ENCODE data around the gene MAP3K6. TPM values are rescaled to one million over a fixed set of nuclear protein-coding genes. Genes with fewer than 3 reads are reported as not detected.
"Not testable (repeated sequence)": the region's sequence is repeated elsewhere in the genome, so short reads cannot be mapped to it uniquely, and the experiment has no call there.

The MAP3K6 gene
- total RNA-seq, 1 donor: 8.3 TPM

DNA sequence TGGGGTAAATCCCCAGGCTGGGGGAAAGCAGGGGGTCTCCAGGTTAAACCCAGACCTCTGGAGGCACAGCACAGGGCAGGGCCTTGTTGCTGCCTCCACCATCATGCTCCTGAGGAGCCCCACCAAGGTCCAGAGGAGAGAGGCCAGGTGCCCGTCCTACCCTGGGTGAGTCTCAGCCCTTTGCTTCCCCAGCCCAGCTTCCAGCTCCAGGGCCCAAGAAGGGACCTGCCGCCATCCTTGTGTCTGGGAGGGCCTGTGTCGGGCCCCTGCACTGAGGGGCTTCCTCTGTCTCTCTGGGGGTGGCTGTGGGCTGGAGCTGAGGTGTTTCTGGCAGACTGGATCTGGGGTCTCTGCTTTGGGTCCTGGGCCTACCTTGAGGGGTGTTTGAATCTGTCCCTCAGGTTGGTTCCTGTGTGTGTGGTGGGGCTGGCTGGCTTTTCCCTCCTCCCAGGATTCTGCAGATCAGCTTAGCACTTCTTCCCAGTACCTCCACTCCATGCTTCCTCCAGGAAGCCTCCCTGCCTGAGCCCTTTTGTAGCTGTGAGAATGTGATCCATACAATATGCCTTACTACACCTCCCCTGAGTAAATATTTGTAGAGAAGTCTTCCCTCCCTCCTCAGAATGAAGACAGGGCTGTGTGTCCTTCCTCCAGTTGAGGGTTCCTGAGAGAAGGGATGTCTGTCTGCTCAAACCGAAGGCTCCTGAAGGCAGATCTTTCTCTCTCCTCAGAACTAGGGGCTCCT is 31.8 kb upstream of the MAP3K6 start:
- DNase-seq (ENCODE audit: low read depth in 2 of 3, low spot score in 2 of 3): no peak

DNA sequence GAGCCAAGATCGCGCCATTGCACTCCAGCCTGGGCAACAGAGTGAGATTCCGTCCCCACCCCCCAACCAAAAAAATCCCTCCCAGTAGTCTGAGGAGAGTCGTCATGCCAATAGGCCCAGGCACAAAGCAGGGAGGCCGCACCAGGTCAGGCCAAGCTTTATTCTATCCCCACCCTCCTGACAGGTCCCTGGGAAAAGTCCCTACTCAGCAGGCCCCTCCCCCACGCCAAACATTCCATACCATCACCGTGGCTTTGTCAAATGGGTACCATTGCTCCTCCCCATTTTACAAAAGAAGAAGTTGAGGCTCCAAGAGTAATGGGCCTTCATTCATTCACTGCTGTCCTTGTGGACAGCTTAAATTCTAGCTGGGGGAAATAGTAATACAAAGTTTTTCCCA is 31.0 kb upstream of the MAP3K6 start:
- no peak for DNase-seq (ENCODE audit: low read depth in 2 of 3, low spot score in 2 of 3)

DNA sequence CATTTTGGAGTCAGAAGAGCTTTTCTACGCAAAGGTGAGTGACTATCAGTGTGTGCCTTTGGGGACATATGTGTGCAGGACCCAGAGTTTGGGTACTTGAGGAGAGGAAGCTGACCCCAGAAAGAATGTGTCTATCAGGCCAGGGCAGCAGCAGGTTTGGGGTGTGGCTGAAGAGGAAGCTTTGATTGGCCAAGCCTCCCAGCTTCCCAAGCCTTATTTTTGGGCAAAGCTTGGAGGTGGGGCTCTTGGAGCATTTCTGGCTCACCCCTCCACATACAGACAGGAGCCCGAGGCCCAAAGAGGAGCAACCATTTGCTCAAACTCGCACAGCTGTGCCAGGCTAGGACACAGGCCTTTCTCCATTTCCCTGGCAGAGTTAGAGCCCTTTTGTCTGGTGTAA is 30.3 kb upstream of the MAP3K6 start:
- DNase-seq (ENCODE audit: low read depth in 2 of 3, low spot score in 2 of 3): no peak

DNA sequence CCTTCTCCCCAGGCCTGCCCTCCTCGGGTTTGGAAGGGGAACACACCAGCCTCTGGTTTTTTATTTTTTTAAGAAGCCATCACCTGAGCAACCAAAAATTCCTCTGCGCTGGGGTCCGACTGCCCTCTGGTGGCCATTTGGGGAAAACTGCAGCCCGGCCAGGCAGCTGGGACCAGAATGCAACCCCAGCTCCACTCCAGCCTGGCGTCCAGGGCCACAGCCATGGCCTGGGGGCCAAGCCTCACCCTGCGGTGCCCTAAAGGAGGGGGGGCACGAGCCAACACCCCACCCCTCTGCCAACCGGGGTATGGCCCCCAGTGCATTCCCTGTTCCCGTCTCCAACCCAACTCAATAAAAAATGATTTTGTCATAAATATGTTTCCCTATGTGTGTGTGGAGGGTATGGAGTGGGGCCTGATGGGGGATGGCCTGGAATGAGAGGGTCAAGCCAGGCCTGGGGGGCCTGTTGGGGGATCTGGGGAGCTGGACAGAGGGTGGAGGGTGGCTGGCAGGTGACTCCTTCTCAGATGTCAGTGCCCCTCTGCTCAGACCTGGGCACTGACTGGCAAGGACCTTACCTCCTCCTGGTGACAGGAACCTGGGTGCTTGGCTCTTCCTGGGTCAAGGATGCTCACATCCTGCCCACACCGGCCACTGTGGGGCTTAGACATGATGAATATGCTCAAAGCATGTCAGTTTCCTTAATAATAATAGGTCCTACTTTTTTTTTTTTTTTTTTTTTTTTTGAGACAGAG is 28.9 kb upstream of the MAP3K6 start:
- DNase-seq (ENCODE audit: low read depth in 2 of 3, low spot score in 2 of 3): peak; percentile 70 to 90 (median 80)

DNA sequence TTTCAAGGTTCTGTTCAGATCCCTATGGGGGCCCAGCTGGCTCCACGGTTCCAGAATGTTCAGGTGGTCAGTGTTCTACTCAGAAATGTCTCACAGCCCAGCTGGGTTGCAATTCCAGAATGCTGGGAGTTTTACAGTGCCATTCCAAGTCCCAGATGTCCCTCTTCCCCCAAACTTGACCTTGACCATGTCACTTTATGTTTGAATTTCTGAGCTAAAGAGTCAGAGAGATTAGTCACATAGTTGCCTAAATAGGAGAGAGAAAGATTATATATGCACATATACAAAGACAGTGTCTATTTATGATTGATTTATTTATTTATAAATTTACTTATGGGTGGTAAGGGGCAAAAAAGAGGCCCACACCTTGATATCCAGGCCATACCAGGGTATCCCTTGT is 28.2 kb upstream of the MAP3K6 start:
- no peak for DNase-seq (ENCODE audit: low read depth in 2 of 3, low spot score in 2 of 3)

DNA sequence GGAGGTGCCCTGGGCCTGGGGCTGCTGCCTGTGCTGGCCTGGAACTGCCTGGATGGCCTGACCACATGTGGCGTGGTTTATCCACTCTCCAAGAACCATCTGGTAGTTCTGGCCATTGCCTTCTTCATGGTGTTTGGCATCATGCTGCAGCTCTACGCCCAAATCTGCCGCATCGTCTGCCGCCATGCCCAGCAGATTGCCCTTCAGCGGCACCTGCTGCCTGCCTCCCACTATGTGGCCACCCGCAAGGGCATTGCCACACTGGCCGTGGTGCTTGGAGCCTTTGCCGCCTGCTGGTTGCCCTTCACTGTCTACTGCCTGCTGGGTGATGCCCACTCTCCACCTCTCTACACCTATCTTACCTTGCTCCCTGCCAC is 27.5 kb upstream of the MAP3K6 start:
- no peak for DNase-seq (ENCODE audit: low read depth in 2 of 3, low spot score in 2 of 3)

DNA sequence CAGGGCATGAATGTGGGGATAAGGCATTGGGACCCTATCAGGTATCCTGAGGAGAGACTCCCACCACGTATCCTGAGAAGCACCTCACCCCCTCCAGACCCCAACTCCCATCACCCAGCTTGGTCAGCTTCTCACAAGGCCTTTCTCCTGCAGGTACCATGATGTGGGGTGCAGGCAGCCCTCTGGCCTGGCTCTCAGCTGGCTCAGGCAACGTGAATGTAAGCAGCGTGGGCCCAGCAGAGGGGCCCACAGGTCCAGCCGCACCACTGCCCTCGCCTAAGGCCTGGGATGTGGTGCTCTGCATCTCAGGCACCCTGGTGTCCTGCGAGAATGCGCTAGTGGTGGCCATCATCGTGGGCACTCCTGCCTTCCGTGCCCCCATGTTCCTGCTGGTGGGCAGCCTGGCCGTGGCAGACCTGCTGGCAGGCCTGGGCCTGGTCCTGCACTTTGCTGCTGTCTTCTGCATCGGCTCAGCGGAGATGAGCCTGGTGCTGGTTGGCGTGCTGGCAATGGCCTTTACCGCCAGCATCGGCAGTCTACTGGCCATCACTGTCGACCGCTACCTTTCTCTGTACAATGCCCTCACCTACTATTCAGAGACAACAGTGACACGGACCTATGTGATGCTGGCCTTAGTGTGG is 27.0 kb upstream of the MAP3K6 start:
- DNase-seq (ENCODE audit: low read depth in 2 of 3, low spot score in 2 of 3): no peak

DNA sequence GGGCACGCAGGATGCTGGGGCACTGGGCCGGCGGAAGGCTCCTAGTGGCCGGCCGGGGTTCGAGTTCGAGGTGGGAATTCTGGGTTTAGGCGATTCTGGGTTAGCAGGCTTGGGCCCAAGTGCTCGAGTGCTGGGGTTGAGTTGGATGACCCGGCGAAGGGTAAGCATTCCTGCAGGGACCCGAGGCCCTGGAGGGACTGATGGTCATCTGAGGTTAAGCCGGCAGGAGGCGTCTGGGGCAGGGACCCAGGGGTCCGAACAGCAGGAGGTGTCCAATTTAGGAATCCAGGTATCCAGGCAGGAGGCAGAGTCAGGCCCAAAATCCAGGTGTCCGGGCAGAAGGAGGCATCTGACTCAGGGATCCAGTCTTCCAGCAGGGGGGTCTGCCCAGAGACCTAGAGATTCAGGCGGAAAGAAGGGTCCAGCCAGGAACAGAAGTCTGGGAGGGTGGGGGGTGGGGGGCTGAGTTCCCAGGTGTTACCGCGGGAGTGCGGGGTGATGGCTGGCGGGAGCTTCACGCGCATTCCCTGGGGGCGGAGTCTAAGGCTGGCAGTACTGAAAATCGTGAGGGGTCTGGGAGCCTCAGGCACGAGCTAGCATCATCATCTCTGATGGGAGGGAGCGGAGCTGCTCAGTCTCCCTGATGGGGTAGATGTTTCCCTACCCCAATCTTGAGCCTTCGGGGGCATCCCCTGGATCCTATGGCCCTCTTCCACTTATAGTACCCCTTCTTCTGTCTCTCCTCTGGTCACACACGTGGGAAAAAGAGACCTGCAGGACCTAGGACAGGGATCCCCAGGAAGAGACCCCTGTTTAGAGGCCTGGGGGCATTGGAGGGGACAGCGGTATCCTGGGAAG is 26.2 kb upstream of the MAP3K6 start:
- no peak for DNase-seq (ENCODE audit: low read depth in 2 of 3, low spot score in 2 of 3)

DNA sequence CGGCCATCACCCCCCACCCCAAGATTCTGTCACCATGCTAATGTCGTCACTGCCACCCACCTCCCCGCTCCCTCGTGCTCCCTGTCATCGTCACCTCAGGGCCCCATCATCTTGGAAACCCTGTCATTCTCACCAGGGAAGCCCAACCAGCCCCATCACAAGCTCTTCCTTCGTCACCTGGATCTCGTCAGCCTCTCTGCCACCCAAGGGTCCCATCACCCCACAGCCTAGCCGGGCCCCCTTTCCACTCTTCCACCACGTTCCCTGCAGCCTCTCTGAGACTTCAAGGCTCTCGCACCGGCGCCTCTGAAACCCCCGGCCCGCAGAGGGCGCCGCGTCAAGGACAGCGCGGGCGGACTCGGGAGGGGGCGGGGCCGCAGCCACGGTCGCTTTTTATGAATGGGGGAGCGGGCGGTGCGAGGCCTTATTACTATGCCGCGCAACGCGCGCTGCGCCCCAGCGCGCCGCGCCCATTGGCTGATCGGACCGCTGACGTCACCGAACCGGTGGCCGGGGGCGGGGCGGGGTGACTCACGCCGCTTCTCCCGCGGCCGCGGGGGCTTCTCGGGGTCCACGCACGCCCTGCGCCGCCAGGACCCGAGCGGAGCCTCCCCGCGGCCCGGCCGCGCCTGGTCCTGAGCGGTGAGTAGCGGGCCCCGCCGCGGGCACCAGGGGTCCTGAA is 25.5 kb upstream of the MAP3K6 start, which contains the start of gene GPR3:
GPR3 (plus strand) TSS at position 527 of the 682 bp plus-strand sequence. CDS start 1,177 bp downstream, outside the sequence.
- peak; percentile 86 to 95 (median 94) for DNase-seq (ENCODE audit: low read depth in 2 of 3, low spot score in 2 of 3)

DNA sequence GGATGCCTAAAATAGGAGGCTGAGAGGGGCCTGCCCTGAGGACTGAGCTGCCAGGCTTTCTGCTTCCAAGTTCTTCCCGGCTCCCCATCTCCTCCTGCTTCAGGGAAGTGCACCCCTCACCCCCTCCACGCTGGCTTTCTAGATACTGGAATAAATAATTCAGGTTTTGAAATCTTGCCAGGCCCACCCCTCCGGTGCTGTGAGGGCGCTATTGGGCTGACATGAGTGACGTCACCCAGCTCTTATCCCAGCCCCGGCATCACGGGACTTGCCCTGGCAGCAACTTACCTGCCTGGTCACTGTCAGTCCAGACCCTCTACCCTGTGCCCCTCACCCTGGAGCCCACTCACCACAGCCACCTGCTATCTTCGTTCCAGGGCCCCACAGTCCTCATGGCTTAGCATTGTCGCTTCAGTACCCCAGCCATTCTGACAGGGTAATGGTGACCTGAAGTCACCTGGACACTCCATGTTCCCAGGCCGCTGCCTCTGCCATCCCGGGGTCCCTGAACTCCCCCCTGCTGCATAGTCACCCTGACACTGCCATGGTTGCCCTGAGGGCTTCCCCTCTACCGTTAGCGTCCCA is 24.8 kb upstream of the MAP3K6 start:
- DNase-seq (ENCODE audit: low read depth in 2 of 3, low spot score in 2 of 3): peak in 2 of 3 donors; percentile 62 to 63

DNA sequence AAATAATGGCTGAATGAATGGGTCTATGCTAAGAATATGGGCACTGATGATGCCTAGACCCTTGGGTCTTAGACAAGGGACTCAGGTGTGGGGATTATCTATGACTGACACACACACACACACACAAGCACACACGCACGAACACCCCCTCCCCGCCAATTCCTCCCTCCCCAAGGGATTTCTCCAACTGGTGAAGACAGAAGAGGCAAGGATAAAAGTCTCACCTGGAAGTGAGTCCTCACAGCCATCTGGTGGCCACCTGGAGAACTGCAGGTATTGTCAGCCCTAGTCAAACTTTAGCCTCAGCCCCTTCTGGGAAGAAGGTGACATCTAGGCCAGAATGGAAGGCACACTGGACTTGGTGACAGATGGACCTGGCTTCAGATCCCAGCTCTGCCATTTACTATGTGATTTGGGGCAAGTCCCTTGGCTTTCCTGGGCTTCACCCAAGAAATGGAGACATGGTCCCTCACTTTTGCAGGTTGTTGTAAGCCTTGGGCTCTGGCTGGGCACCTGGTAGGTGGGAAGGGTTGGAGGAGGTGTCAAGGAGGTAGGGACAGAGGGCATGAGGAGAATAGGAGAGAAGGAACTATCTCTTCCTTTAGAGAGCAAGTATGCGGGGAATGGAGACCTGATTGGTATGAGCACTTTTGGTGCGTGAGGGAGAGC is 21.7 kb upstream of the MAP3K6 start:
- DNase-seq (ENCODE audit: low read depth in 2 of 3, low spot score in 2 of 3): peak; percentile 53 to 59 (median 53)

DNA sequence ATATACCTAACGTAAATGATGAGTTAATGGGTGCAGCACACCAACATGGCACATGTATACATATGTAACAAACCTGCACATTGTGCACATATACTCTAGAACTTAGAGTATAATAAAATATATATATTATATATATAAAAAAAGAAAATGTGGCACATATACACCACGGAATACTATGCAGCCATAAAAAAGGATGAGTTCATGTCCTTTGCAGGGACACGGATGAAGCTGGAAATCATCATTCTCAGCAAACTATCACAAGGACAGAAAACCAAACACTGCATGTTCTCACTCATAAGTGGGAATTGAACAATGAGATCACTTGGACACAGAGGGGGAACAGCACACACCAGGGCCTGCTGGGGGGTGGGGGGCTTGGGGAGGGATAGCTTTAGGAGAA is 18.0 kb upstream of the MAP3K6 start:
- DNase-seq (ENCODE audit: low read depth in 2 of 3, low spot score in 2 of 3): not testable (repeated sequence)

DNA sequence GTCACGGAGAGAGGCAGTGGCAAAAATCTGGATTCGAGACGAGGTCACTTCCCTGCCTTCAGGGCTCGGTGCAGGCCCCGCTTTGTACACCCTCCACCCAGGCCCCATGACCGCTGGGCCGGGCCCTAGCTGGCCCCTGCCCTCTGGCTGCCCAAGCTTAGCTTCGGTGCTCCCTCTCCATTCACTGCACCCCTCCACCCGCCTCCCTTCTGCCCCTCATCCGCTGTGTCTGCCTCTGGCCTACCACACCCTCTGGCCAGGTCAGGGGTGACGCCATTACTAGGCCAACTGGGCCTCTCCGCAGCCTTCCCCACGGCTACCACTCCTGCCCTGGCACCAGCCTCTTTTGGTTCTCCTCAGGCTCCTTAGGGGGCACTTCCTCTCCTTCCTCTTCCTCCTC is 16.9 kb upstream of the MAP3K6 start:
- DNase-seq (ENCODE audit: low read depth in 2 of 3, low spot score in 2 of 3): no peak

DNA sequence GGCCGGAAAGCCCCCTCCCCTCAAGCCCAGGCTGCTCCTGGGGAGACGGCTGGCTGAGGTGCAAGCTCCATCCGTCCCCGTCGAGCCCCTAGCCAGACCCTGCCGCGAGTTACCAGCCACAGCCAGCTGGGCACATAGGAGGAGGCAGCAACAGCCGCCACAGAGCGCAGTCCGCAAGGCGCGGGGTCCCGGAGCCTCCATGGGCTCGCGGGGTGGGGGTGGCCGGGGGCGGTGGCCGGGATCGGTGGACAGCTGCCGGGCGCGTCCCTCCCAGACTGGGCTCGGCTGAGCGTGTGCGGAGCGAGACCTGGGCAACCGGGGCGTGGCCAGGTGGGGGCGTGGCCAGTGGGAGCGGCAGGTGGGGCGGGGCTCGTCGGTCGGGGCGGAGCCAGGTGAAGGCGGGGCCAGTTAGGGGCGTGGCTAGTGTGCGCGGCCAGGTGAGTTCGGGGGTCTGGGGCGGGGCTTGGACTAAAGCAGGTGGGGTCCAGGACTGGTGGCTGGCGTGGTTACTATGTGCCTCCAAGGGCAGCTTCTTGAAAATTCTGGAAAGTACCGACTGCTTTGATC is 16.4 kb upstream of the MAP3K6 start, which contains the start of gene CD164L2:
CD164L2 (minus strand) TSS at position 295 of the 567 bp plus-strand sequence; CDS start at position 201, 94 bp downstream.
- DNase-seq (ENCODE audit: low read depth in 2 of 3, low spot score in 2 of 3): peak in 1 of 3 donors; percentile 34

DNA sequence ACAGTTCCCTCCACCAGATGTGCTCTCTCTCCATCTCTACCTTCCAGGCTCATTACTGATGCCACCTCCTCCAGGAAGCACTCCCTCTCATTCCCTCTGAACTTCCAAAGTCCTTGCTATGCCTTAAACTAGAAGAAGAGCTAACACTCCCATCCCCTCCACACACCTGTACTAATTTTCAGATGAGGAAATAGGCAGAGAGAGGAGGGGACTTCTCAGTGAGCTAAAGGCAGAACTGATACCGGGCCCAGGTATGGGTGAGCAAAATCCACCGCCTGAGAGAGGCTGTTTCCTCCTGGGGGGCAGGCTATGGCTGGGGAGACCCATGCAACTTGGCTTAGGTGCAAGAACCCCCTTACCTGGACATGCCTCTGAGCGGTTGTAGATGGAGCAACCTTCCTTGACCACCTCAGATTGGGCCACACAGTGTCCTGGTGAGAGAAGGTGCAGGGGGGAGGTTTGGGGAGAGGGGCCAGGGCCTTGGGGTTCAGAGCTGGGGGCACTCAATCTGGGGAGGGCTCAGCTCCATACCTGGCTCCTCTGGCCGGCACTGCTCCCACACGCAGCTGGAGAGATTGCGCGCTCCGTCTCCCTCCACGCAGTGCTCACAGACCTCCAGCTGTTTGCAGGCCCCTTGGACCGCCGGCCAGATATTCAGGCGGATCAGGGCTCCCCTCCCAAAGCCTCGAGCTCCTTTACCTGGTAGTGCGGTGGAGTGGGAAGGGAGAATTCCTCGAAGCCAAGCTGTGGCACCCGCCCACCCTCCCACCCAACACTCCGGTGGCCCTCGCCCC is 15.4 kb upstream of the MAP3K6 start:
- DNase-seq (ENCODE audit: low read depth in 2 of 3, low spot score in 2 of 3): no peak

DNA sequence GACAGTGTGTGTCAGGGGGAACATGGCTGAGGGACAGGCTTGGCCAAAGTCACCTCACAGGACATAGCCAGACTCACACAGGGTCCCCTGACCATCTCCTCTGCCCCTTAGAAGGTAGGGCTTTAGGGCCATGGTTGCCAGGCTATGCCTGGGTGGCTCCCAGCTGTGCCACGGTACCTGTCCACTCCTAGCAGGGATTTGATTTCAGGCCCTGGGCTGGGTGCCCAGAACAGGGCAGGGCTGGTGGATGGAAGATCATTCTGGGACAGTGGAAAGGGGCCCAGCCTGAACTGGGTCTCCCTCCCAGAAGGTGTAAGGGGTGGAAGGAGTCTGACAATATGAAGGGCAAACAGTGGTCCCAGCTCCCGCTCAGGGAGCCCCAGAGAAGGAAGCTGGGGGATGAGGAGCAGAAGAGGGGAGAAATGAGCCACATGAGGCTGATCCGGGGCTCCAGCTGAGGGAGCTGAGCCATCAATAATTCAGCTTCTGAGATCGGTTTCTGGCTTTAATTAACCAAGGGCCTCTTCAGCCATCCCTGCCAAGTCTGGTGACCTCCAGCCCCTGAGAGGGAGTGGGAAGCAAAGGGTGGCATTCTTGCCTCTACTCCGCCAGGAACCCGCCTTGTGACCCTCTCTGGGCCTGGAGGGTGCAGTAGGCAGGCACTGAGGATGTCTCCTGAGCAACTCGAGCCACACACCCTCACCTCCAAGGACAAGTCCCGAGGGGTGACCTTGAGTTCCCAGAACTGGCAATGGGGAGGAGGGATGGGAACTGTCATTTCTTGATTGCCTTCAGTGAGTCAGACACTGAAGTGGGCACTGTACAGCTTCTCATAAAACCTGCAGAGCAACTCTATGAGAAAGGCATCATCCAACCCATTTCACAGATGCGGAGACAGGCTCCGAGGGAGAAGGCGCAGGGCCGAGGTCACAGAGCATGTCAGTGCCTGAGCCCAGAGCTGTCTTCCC is 14.3 kb upstream of the MAP3K6 start:
- no peak for DNase-seq (ENCODE audit: low read depth in 2 of 3, low spot score in 2 of 3)

DNA sequence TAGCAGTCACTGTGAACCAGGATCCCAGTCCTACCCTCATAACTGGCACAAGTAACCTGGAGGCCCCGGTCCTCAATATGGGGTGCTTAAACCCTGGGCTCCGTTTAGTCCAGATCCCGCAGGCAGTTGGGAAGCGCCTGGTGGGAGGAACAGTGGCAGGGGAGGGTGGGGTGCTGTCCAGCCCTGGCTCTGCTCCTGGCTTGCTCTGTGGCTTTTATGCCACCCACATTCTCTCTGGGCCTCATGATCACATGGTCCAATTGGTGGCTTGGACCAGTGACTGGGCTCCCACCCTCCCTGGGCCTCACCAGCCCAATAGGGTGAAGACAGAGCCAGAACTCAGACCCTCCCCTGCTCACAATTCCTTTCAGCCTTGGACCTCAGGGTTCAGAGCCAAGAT is 13.5 kb upstream of the MAP3K6 start:
- no peak for DNase-seq (ENCODE audit: low read depth in 2 of 3, low spot score in 2 of 3)

Measured in hematopoietic multipotent progenitor cell (in vitro differentiated cells).